CD8-positive, alpha-beta memory T cell (primary cell): ENCODE results near the gene KCNAB1. TPM values are rescaled to one million over a fixed set of nuclear protein-coding genes. Genes with fewer than 3 reads are reported as not detected.
"Not testable (repeated sequence)": the region's sequence is repeated elsewhere in the genome, so short reads cannot be mapped to it uniquely, and the experiment has no call there.

Experiments used
- CTCF ChIA-PET: fragments of 350-600 bp; sonication (Branson Sonifier 250); formaldehyde crosslinking; loops from one replicate; lab custom pipeline; 2021; ENCODE audit warnings: antibody characterized with exemption; lab: Charles Lee
- POLR2A ChIA-PET: fragments of 350-600 bp; sonication (Branson Sonifier 250); formaldehyde crosslinking; loops from one replicate; lab custom pipeline; 2021; ENCODE audit warnings: antibody characterized with exemption; lab: Charles Lee
- DNase-seq, 5 donors: peaks; one replicate each; pipeline versions ENCODE4 v3.0.0 to v3.0.0-alpha.2; 2020 to 2022; ENCODE audit warnings: mixed read lengths in 1 of 5
- H3K27ac ChIP-seq: one replicate; pipeline ENCODE4 v1.7.0; 2013; ENCODE audit warnings: low read depth, mild to moderate bottlenecking, low read length, moderate library complexity
- H3K27me3 ChIP-seq: 2 replicates; pipeline ENCODE4 v1.7.0; 2013; ENCODE audit warnings: low read length, mild to moderate bottlenecking; ENCODE audit not compliant: insufficient read depth, poor library complexity, severe bottlenecking
- H3K36me3 ChIP-seq: 2 replicates; pipeline ENCODE4 v1.7.0; 2013; ENCODE audit warnings: mild to moderate bottlenecking, low read length, moderate library complexity; ENCODE audit not compliant: insufficient read depth
- H3K4me1 ChIP-seq: 2 replicates; pipeline ENCODE4 v1.7.0; 2013; ENCODE audit warnings: mild to moderate bottlenecking, low read length, moderate library complexity; ENCODE audit not compliant: insufficient read depth
- H3K4me3 ChIP-seq: 2 replicates; pipeline ENCODE4 v1.7.0; 2013; ENCODE audit warnings: mild to moderate bottlenecking, low read length
- H3K9me3 ChIP-seq: 2 replicates; pipeline ENCODE4 v1.7.0; 2013; ENCODE audit warnings: mild to moderate bottlenecking, low read length
- H3K27ac Mint-ChIP-seq, 8 donors: one replicate each; pipeline ENCODE4 v1.8.0; 2020 to 2021; ENCODE audit warnings: mixed read lengths in 8 of 8, mild to moderate bottlenecking in 6 of 8, inconsistent platforms in 3 of 8, moderate library complexity in 3 of 8
- H3K27me3 Mint-ChIP-seq, 2 donors: one replicate each; pipeline ENCODE4 v1.8.0; 2020 to 2021; ENCODE audit warnings: mixed read lengths in 2 of 2, mild to moderate bottlenecking in 1 of 2, moderate library complexity in 1 of 2
- H3K36me3 Mint-ChIP-seq, 3 donors: one replicate each; pipeline ENCODE4 v1.8.0; 2020 to 2021; ENCODE audit warnings: mixed read lengths in 3 of 3, inconsistent platforms in 1 of 3, mild to moderate bottlenecking in 1 of 3
- H3K4me1 Mint-ChIP-seq, 3 donors: one replicate each; pipeline ENCODE4 v1.8.0; 2020 to 2021; ENCODE audit warnings: mixed read lengths in 3 of 3, inconsistent platforms in 1 of 3, mild to moderate bottlenecking in 1 of 3
- H3K4me3 Mint-ChIP-seq, 7 donors: one replicate each; pipeline ENCODE4 v1.8.0; 2020 to 2021; ENCODE audit warnings: mixed read lengths in 7 of 7, mild to moderate bottlenecking in 6 of 7, moderate library complexity in 4 of 7, inconsistent platforms in 2 of 7
- H3K9me3 Mint-ChIP-seq, 5 donors: one replicate each; pipeline ENCODE4 v1.8.0; 2020 to 2022; ENCODE audit warnings: mixed read lengths in 5 of 5, mild to moderate bottlenecking in 3 of 5, moderate library complexity in 2 of 5, inconsistent platforms in 1 of 5
- polyA plus RNA-seq: library from polyadenylated mRNA; unstranded; fragments of 300-500 nt; fragmentation: Illumina TruSeq; gene quantifications from one replicate; pipeline ENCODE4 v1.2.3, GENCODE V29; 2021
- total RNA-seq, 2 experiments: library from RNA; stranded (reverse); gene quantifications; one replicate each; pipeline ENCODE4 v1.2.3, GENCODE V29; 2021

The KCNAB1 gene
- total and polyA plus RNA-seq, 3 experiments from 2014 or later, result 0.32 TPM; not detected in 2

GRCh38 chr3:156562486-156562885, 442.1 kb downstream of the KCNAB1 start:
- POLR2A ChIA-PET, H3K36me3 Mint-ChIP-seq, H3K4me1 ChIP-seq, H3K4me3 ChIP-seq, H3K27ac Mint-ChIP-seq, DNase-seq, H3K4me3 Mint-ChIP-seq, H3K9me3 ChIP-seq, H3K36me3 ChIP-seq, H3K9me3 Mint-ChIP-seq, H3K27me3 ChIP-seq, H3K4me1 Mint-ChIP-seq, H3K27ac ChIP-seq: not testable (repeated sequence)
- H3K27me3 Mint-ChIP-seq, result peaks cover 7 to 29% of the 10 kb centered on the region in 2 donors
- CTCF ChIA-PET, result interaction anchor here (1.6 kb wide), 1 partner anchor 575 kb away, joined by 3 read pairs; no protein-coding TSS in a partner anchor

GRCh38 chr3:156563900-156564682, 443.7 kb downstream of the KCNAB1 start:
- no peaks in the 10 kb centered on the region for H3K27me3 ChIP-seq
- POLR2A ChIA-PET, result no interaction called here
- H3K4me1 Mint-ChIP-seq, result no peaks in the 10 kb centered on the region
- H3K36me3 ChIP-seq, result no peaks in the 10 kb centered on the region
- no peak for DNase-seq
- no peaks in the 10 kb centered on the region for H3K36me3 Mint-ChIP-seq
- H3K4me3 Mint-ChIP-seq, result no peak overlapping the region
- H3K9me3 Mint-ChIP-seq, result no peaks in the 10 kb centered on the region
- H3K27ac Mint-ChIP-seq, result no peak overlapping the region
- H3K4me3 ChIP-seq, result no peak overlapping the region
- H3K27ac ChIP-seq, result no peak overlapping the region
- H3K9me3 ChIP-seq, result no peaks in the 10 kb centered on the region
- no peaks in the 10 kb centered on the region for H3K4me1 ChIP-seq
- peaks cover 9 to 31% of the 10 kb centered on the region in 2 donors for H3K27me3 Mint-ChIP-seq
- CTCF ChIA-PET, result no interaction called here

- H3K36me3 Mint-ChIP-seq, DNase-seq, H3K4me1 ChIP-seq, H3K9me3 ChIP-seq, H3K9me3 Mint-ChIP-seq, H3K27ac Mint-ChIP-seq, H3K4me3 Mint-ChIP-seq, H3K4me3 ChIP-seq, H3K4me1 Mint-ChIP-seq, POLR2A ChIA-PET, H3K27ac ChIP-seq, H3K27me3 ChIP-seq, H3K36me3 ChIP-seq: not testable (repeated sequence)
- H3K27me3 Mint-ChIP-seq, result peaks cover 16 to 31% of the 10 kb centered on the region in 2 donors
- CTCF ChIA-PET, result interaction anchor here (0.8 kb wide), 1 partner anchor 120 kb away, joined by 3 read pairs; no protein-coding TSS in a partner anchor
Observed at GRCh38 chr3:156569016-156569415, 448.6 kb downstream of the KCNAB1 start.

- H3K4me1 Mint-ChIP-seq, H3K4me3 Mint-ChIP-seq, CTCF ChIA-PET, H3K4me3 ChIP-seq, H3K9me3 ChIP-seq, H3K36me3 ChIP-seq, H3K9me3 Mint-ChIP-seq, POLR2A ChIA-PET, H3K4me1 ChIP-seq, H3K36me3 Mint-ChIP-seq, H3K27ac Mint-ChIP-seq, H3K27ac ChIP-seq, DNase-seq, H3K27me3 ChIP-seq: not testable (repeated sequence)
- H3K27me3 Mint-ChIP-seq, result peaks cover 17 to 34% of the 10 kb centered on the region in 2 donors
Observed at GRCh38 chr3:156569881-156570280, 449.5 kb downstream of the KCNAB1 start.

GRCh38 chr3:156575641-156576040, 455.3 kb downstream of the KCNAB1 start:
- Mint-ChIP-seq H3K9me3 (peaks cover 0 to 3% (median 0%) of the 10 kb centered on the region in 5 donors), H3K4me1 (no peaks in the 10 kb centered on the region), H3K4me3 (no peak overlapping the region), H3K27ac (no peak overlapping the region), H3K36me3 (peaks cover 0 to 6% (median 0%) of the 10 kb centered on the region in 3 donors), H3K27me3 (peaks cover 19 to 51% of the 10 kb centered on the region in 2 donors)
- no peak overlapping the region for H3K27ac ChIP-seq
- H3K36me3 ChIP-seq, result no peaks in the 10 kb centered on the region
- H3K9me3 ChIP-seq, result no peaks in the 10 kb centered on the region
- H3K27me3 ChIP-seq, result no peaks in the 10 kb centered on the region
- no peak for DNase-seq
- no peaks in the 10 kb centered on the region for H3K4me1 ChIP-seq
- ChIA-PET POLR2A (no interaction called here), CTCF (no interaction called here)
- H3K4me3 ChIP-seq, result no peak overlapping the region

GRCh38 chr3:156576051-156576450, 455.7 kb downstream of the KCNAB1 start:
- no peaks in the 10 kb centered on the region for H3K27me3 ChIP-seq
- Mint-ChIP-seq H3K4me1 (no peaks in the 10 kb centered on the region), H3K27ac (no peak overlapping the region), H3K9me3 (peaks cover 0 to 3% (median 0%) of the 10 kb centered on the region in 5 donors), H3K4me3 (no peak overlapping the region), H3K36me3 (peaks cover 0 to 6% (median 0%) of the 10 kb centered on the region in 3 donors), H3K27me3 (peaks cover 16 to 53% of the 10 kb centered on the region in 2 donors)
- H3K36me3 ChIP-seq, result no peaks in the 10 kb centered on the region
- DNase-seq, result no peak
- CTCF ChIA-PET, result no interaction called here
- no peaks in the 10 kb centered on the region for H3K4me1 ChIP-seq
- H3K4me3 ChIP-seq, result no peak overlapping the region
- H3K9me3 ChIP-seq, result no peaks in the 10 kb centered on the region
- H3K27ac ChIP-seq, result no peak overlapping the region
- POLR2A ChIA-PET, result no interaction called here

GRCh38 chr3:156576651-156577348, 456.4 kb downstream of the KCNAB1 start:
- Histone ChIP-seq H3K9me3 (no peaks in the 10 kb centered on the region), H3K36me3 (no peaks in the 10 kb centered on the region), H3K4me3 (no peak overlapping the region), H3K4me1 (no peaks in the 10 kb centered on the region), H3K27me3 (no peaks in the 10 kb centered on the region), H3K27ac (no peak overlapping the region)
- Mint-ChIP-seq H3K4me1 (no peaks in the 10 kb centered on the region), H3K27me3 (peaks cover 14 to 50% of the 10 kb centered on the region in 2 donors), H3K9me3 (peaks cover 0 to 3% (median 0%) of the 10 kb centered on the region in 5 donors), H3K36me3 (peaks cover 0 to 6% (median 0%) of the 10 kb centered on the region in 3 donors), H3K27ac (no peak overlapping the region), H3K4me3 (no peak overlapping the region)
- POLR2A ChIA-PET, result no interaction called here
- CTCF ChIA-PET, result no interaction called here
- DNase-seq, result no peak

GRCh38 chr3:156577736-156578135, 457.4 kb downstream of the KCNAB1 start:
- ChIA-PET POLR2A (no interaction called here), CTCF (no interaction called here)
- Histone ChIP-seq H3K27me3 (no peaks in the 10 kb centered on the region), H3K36me3 (no peaks in the 10 kb centered on the region), H3K4me1 (no peaks in the 10 kb centered on the region), H3K4me3 (no peak overlapping the region), H3K27ac (no peak overlapping the region), H3K9me3 (no peaks in the 10 kb centered on the region)
- no peak for DNase-seq
- Mint-ChIP-seq H3K4me1 (no peaks in the 10 kb centered on the region), H3K9me3 (peaks cover 0 to 3% (median 0%) of the 10 kb centered on the region in 5 donors), H3K27me3 (peaks cover 14 to 44% of the 10 kb centered on the region in 2 donors), H3K27ac (no peak overlapping the region), H3K4me3 (no peak overlapping the region), H3K36me3 (peaks cover 0 to 3% (median 0%) of the 10 kb centered on the region in 3 donors)
